Right lobe of liver (tissue), 6 donors: Measurements from ENCODE around the gene ZNF550. TPM values are rescaled to one million over a fixed set of nuclear protein-coding genes. Genes with fewer than 3 reads are reported as not detected.
A peak's percentile ranks its signal among the peaks of the same experiment; 100 is the strongest.
"Not testable (repeated sequence)": the region's sequence is repeated elsewhere in the genome, so short reads cannot be mapped to it uniquely, and the experiment has no call there.

ENCODE experiments used
- ATAC-seq, 4 donors: fragments of 200-7000 bp; cut with Tn5 transposase; one replicate each; pipeline ENCODE4 v1.9.1; 2020; ENCODE audit warnings: mild to moderate bottlenecking in 4 of 4, moderate library complexity in 4 of 4
- DNase-seq, 3 donors: peaks; one replicate each; pipeline ENCODE4 v3.0.0-alpha.2; 2020
- H3K27ac ChIP-seq, 3 donors: fragments of 200-600 bp; one replicate each; pipeline ENCODE4 v1.8.0; 2022
- H3K27me3 ChIP-seq, 2 donors: fragments of 200-600 bp; one replicate each; pipeline ENCODE4 v1.8.0; 2022
- H3K36me3 ChIP-seq, 4 donors: fragments of 200-600 bp; sonication (generic) in 1 of 4; one replicate each; pipeline versions ENCODE4 v1.5.1 to v1.8.0; 2017 to 2022; ENCODE audit warnings: control low read depth in 1 of 4
- H3K4me1 ChIP-seq, 4 donors: fragments of 200-600 bp; sonication (generic) in 1 of 4; one replicate each; pipeline versions ENCODE4 v1.5.1 to v1.8.0; 2017 to 2022; ENCODE audit warnings: control low read depth in 1 of 4
- H3K4me3 ChIP-seq, 3 donors: fragments of 200-600 bp; one replicate each; pipeline ENCODE4 v1.8.0; 2022
- H3K9me3 ChIP-seq, 4 donors: fragments of 200-600 bp; sonication (generic) in 1 of 4; one replicate each; pipeline versions ENCODE4 v1.5.1 to v1.8.0; 2017 to 2022; ENCODE audit warnings: control low read depth in 1 of 4
- CTCF ChIP-seq, 4 donors: fragments of 200-600 bp in 3 of 4; fragments of 450-650 bp in 1 of 4; IDR thresholded peaks; one replicate each; pipeline versions ENCODE4 v1.5.1 to v1.8.0; 2016 to 2022; ENCODE audit warnings: antibody characterized with exemption in 4 of 4, mild to moderate bottlenecking in 2 of 4
- POLR2A ChIP-seq: fragments of 450-650 bp; IDR thresholded peaks from one replicate; pipeline ENCODE4 v1.6.1; 2017; ENCODE audit warnings: antibody characterized with exemption, mild to moderate bottlenecking
- WGBS: methylation state at CpG from one replicate; pipeline ENCODE4 v1.1.6; 2018; ENCODE audit warnings: low coverage, low lambda C conversion rate; ENCODE audit not compliant: insufficient coverage; ENCODE audit errors: missing lambda C conversion rate; 5-methylcytosine and 5-hydroxymethylcytosine counted together
- intact Hi-C, 2 donors: fragments of 100-400 bp; cut with DNase I; formaldehyde crosslinking; loops; one replicate each; pipeline versions ENCODE4 v1.11.2 to v1.14.1; 2022
- total RNA-seq, 6 experiments: library from RNA; depleted of rRNA in 2 of 6; stranded (reverse); fragments of >200 nt in 2 of 6; fragmentation: NEBNext Ultra II Directional in 3 of 6; extraction: Animal tissue kit (Norgen Biotek cat#: 25700) in 3 of 6; gene quantifications; one replicate each; pipeline versions ENCODE4 v1.1.0 to v1.2.4, GENCODE V29; 2016 to 2023
- donor health status: DM: no; HTN: yes; CAD: no.
- donor health status: DM: no; HTN: no; CAD: no.
- donor health status: DM: no; HTN: no; CAD: no.
- donor health status: DM: no; HTN: yes; CAD: no.
- donor health status: DM: no; HTN: yes; CAD: no.

Gene ZNF550
- total RNA-seq, 6 experiments from 2014 or later: 0.92 to 6.9 (median 2.5) TPM

GRCh38 chr19:57515255-57515654 is 44.4 kb downstream of the ZNF550 start:
- 78% methylated on average over 3 of the region's 5 CpGs for WGBS
- H3K36me3 ChIP-seq: peaks cover 0 to 3% (median 0%) of the 10 kb centered on the region in 4 donors
- H3K4me3 ChIP-seq: no peak overlapping the region
- no peak overlapping the region for H3K27ac ChIP-seq
- ATAC-seq (no peak), DNase-seq (no peak)
- H3K9me3 ChIP-seq: peaks cover 0 to 20% (median 5%) of the 10 kb centered on the region in 4 donors
- no peaks in the 10 kb centered on the region for H3K4me1 ChIP-seq
- intact Hi-C loops: no loop called here
- no peak for TF ChIP-seq CTCF (IDR thresholded peaks at IDR 0.05)
- H3K27me3 ChIP-seq: no peaks in the 10 kb centered on the region

GRCh38 chr19:57512845-57513244 is 46.8 kb downstream of the ZNF550 start:
- intact Hi-C loops: no loop called here
- Histone ChIP-seq H3K36me3 (peaks cover 0 to 3% (median 0%) of the 10 kb centered on the region in 4 donors), H3K27me3 (no peaks in the 10 kb centered on the region), H3K4me1 (no peaks in the 10 kb centered on the region), H3K27ac (no peak overlapping the region), H3K4me3 (no peak overlapping the region), H3K9me3 (peaks cover 0 to 20% (median 5%) of the 10 kb centered on the region in 4 donors)
- TF ChIP-seq POLR2A: no peak
- TF ChIP-seq CTCF (IDR thresholded peaks at IDR 0.05): no peak
- WGBS: 94% methylated on average over 6 of the region's 6 CpGs
- no peak for ATAC-seq
- no peak for DNase-seq

GRCh38 chr19:57511484-57511883 is 48.2 kb downstream of the ZNF550 start:
- Histone ChIP-seq H3K9me3 (peaks cover 0 to 15% (median 8%) of the 10 kb centered on the region in 4 donors), H3K27ac (no peak overlapping the region), H3K4me3 (no peak overlapping the region), H3K27me3 (no peaks in the 10 kb centered on the region), H3K4me1 (no peaks in the 10 kb centered on the region), H3K36me3 (peaks cover 0 to 12% (median 9%) of the 10 kb centered on the region in 4 donors)
- no peak for TF ChIP-seq POLR2A
- TF ChIP-seq CTCF (IDR thresholded peaks at IDR 0.05): no peak
- intact Hi-C loops: no loop called here
- DNase-seq (no peak), ATAC-seq (no peak)

GRCh38 chr19:57506163-57506562 is 53.5 kb downstream of the ZNF550 start:
- intact Hi-C loops: no loop called here
- H3K27me3 ChIP-seq: no peaks in the 10 kb centered on the region

GRCh38 chr19:57500400-57500799 is 59.3 kb downstream of the ZNF550 start:
- 0% methylated on average over 1 of the region's 4 CpGs for WGBS
- intact Hi-C loops, H3K27ac ChIP-seq, H3K36me3 ChIP-seq, H3K9me3 ChIP-seq, H3K4me3 ChIP-seq, H3K4me1 ChIP-seq, H3K27me3 ChIP-seq, DNase-seq: not testable (repeated sequence)
- ATAC-seq: peak; percentile 6 to 44 (median 12)

More at GRCh38 chr19:57506163-57506562, 53.5 kb downstream of the ZNF550 start:
- ATAC-seq: no peak
- Histone ChIP-seq H3K27ac (no peak overlapping the region), H3K9me3 (peaks cover 0 to 7% (median 1%) of the 10 kb centered on the region in 4 donors), H3K36me3 (peaks cover 0 to 24% (median 15%) of the 10 kb centered on the region in 4 donors), H3K4me3 (no peak overlapping the region), H3K4me1 (no peaks in the 10 kb centered on the region)
- WGBS: 68% methylated on average over 4 of the region's 4 CpGs
- TF ChIP-seq POLR2A: no peak
- TF ChIP-seq CTCF (IDR thresholded peaks at IDR 0.05): no peak
- DNase-seq: no peak
